Ovary (tissue), 3 donors: Measurements from ENCODE around the gene TRMT61A.

ENCODE experiments used
- EP300 ChIP-seq: sonication (generic); formaldehyde crosslinking; IDR thresholded peaks from one replicate; pipeline ENCODE4 v1.6.1; 2017; ENCODE audit warnings: antibody characterized with exemption
- TF ChIP-seq, protein P1 (sequence below), 3 donors: fragments of 450-650 bp in 2 of 3; fragments of 200-600 bp in 1 of 3; IDR thresholded peaks; one replicate each; pipeline versions ENCODE4 v1.5.1 to v1.8.0; 2016 to 2022; ENCODE audit warnings: antibody characterized with exemption in 3 of 3, mild to moderate bottlenecking in 1 of 3
- donor health status: DM: no; HTN: no; CAD: no.

GRCh38 chr14:103561381-103562178 lies 32.6 kb downstream of the TRMT61A start:
- TF ChIP-seq, protein P1, sequence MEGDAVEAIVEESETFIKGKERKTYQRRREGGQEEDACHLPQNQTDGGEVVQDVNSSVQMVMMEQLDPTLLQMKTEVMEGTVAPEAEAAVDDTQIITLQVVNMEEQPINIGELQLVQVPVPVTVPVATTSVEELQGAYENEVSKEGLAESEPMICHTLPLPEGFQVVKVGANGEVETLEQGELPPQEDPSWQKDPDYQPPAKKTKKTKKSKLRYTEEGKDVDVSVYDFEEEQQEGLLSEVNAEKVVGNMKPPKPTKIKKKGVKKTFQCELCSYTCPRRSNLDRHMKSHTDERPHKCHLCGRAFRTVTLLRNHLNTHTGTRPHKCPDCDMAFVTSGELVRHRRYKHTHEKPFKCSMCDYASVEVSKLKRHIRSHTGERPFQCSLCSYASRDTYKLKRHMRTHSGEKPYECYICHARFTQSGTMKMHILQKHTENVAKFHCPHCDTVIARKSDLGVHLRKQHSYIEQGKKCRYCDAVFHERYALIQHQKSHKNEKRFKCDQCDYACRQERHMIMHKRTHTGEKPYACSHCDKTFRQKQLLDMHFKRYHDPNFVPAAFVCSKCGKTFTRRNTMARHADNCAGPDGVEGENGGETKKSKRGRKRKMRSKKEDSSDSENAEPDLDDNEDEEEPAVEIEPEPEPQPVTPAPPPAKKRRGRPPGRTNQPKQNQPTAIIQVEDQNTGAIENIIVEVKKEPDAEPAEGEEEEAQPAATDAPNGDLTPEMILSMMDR (IDR thresholded peaks at IDR 0.05): no peak
- TF ChIP-seq EP300: no peak
